K562 (cell line): Measurements from ENCODE around the gene POLR3E. TPM values are rescaled to one million over a fixed set of nuclear protein-coding genes. Genes with fewer than 3 reads are reported as not detected.

ENCODE experiments used
- ATAC-seq: fragments of 200-7000 bp; cut with Tn5 transposase; 3 replicates; pipeline ENCODE4 v1.9.1; 2020; ENCODE audit warnings: moderate library complexity
- BruUV-seq: library from RNA; stranded (reverse); fragments of 400-500 nt; replicated peaks from 2 replicates; lab custom pipeline; 2021; lab: Mats Ljungman, UMichigan
- CTCF ChIA-PET: fragments of 300-600 bp; formaldehyde crosslinking; extraction: SDS; loops from one replicate; lab custom pipeline; 2021; ENCODE audit warnings: low intra/inter-chr PET ratio; lab: Yijun Ruan, JAX
- POLR2A ChIA-PET: fragments of 300-600, 350-650 bp; sonication (Branson Sonifier 250); formaldehyde crosslinking; extraction: SDS; loops from one replicate; lab custom pipeline; 2021; ENCODE audit warnings: antibody characterized with exemption, inconsistent platforms; lab: Yijun Ruan, JAX
- DNase-seq, 4 experiments: peaks; one replicate each; pipeline versions ENCODE4 v3.0.0 to v3.0.0-alpha.2; 2011 to 2018; ENCODE audit warnings: low spot score in 3 of 4, mixed read lengths in 3 of 4; ENCODE audit errors: extremely low read depth in 1 of 4
- FAIRE-seq: peaks from 2 replicates; lab custom pipeline; 2011; peaks lifted over from hg19 to GRCh38; lab: Jason Lieb, UNC
- H2AFZ ChIP-seq: 2 replicates; pipeline ENCODE4 v1.6.0; 2011; ENCODE audit warnings: low read depth, low read length, control low read depth, inconsistent platforms
- H3K27ac ChIP-seq: fragments of 200-600 bp; 3 replicates; pipeline ENCODE4 v1.8.0; 2011; ENCODE audit warnings: low read depth, mild to moderate bottlenecking, control low read depth, inconsistent platforms, low read length, moderate library complexity, mixed read lengths; ENCODE audit errors: extremely low read depth
- H3K27me3 ChIP-seq, 2 experiments: fragments of 300-600 bp in 1 of 2; 2 replicates in 1 of 2; 3 replicates in 1 of 2; pipeline versions ENCODE4 v1.6.0 to v1.8.0; 2011; ENCODE audit warnings: inconsistent platforms in 2 of 2, low read length in 2 of 2, mild to moderate bottlenecking in 1 of 2, mixed read lengths in 1 of 2, moderate library complexity in 1 of 2; ENCODE audit not compliant: control insufficient read depth in 2 of 2, insufficient read depth in 2 of 2
- H3K36me3 ChIP-seq: fragments of 300-600 bp; 3 replicates; pipeline ENCODE4 v1.8.0; 2011; ENCODE audit warnings: mild to moderate bottlenecking, low read length, inconsistent platforms; ENCODE audit not compliant: control insufficient read depth, insufficient read depth
- H3K4me1 ChIP-seq, 2 experiments: fragments of 200-600 bp in 1 of 2; replicated peaks in 1 of 2; 2 replicates in 1 of 2; 3 replicates in 1 of 2; pipeline versions ENCODE4 v1.5.1 to v1.8.0; 2011; ENCODE audit warnings: inconsistent platforms in 2 of 2, low read length in 2 of 2, mild to moderate bottlenecking in 1 of 2, mixed read lengths in 1 of 2, moderate library complexity in 1 of 2; ENCODE audit not compliant: control insufficient read depth in 2 of 2, insufficient read depth in 2 of 2
- H3K4me2 ChIP-seq: 2 replicates; pipeline ENCODE4 v1.6.1; 2011; ENCODE audit warnings: low read length, control low read depth, inconsistent platforms, mixed read lengths; ENCODE audit not compliant: insufficient read depth
- H3K4me3 ChIP-seq: fragments of 200-600 bp; sonication (generic), shearing (Covaris generic); 2 replicates; pipeline ENCODE4 v1.5.1; 2016; ENCODE audit warnings: control low read depth, inconsistent platforms
- H3K79me2 ChIP-seq: fragments of 200-600 bp; 3 replicates; pipeline ENCODE4 v1.8.0; 2011; ENCODE audit warnings: low read length, inconsistent platforms; ENCODE audit not compliant: control insufficient read depth, insufficient read depth
- H3K9ac ChIP-seq, 2 experiments: 2 replicates each; pipeline versions ENCODE4 v1.6.0 to v1.6.1; 2011; ENCODE audit warnings: low read depth in 2 of 2, low read length in 2 of 2, control low read depth in 1 of 2, inconsistent platforms in 1 of 2, mild to moderate bottlenecking in 1 of 2, mixed read lengths in 1 of 2; ENCODE audit not compliant: insufficient read depth in 1 of 2
- H3K9me1 ChIP-seq: one replicate; pipeline ENCODE4 v1.6.0; 2011; ENCODE audit warnings: inconsistent platforms, mild to moderate bottlenecking, low read length, moderate library complexity; ENCODE audit not compliant: control insufficient read depth, insufficient read depth
- H3K9me3 ChIP-seq: replicated peaks from 2 replicates; pipeline ENCODE4 v1.5.1; 2011; ENCODE audit warnings: low read depth, low read length, inconsistent platforms; ENCODE audit not compliant: control insufficient read depth, insufficient read depth
- H4K20me1 ChIP-seq: replicated peaks from 2 replicates; pipeline ENCODE4 v1.6.1; 2011; ENCODE audit warnings: low read length, inconsistent platforms, mixed read lengths; ENCODE audit not compliant: control insufficient read depth, insufficient read depth
- ARID3B ChIP-seq: fragments of 250-450 bp; sonication (Bioruptor Pico); IDR thresholded peaks from 2 replicates; pipeline ENCODE4 v1.4.0; 2020; ENCODE audit warnings: borderline replicate concordance
- CHAMP1 ChIP-seq: fragments of 450-650 bp; IDR thresholded peaks from 2 replicates; pipeline ENCODE4 v1.6.1; 2016; ENCODE audit warnings: mild to moderate bottlenecking
- CHD7 ChIP-seq: fragments of 200-600 bp; sonication (generic); IDR thresholded peaks from one replicate; pipeline ENCODE4 v1.6.1; 2012; ENCODE audit warnings: mild to moderate bottlenecking, low read depth, low read length, inconsistent platforms
- MTA3 ChIP-seq: fragments of 450-650 bp; formaldehyde crosslinking; IDR thresholded peaks from 2 replicates; pipeline ENCODE4 v1.6.1; 2017; ENCODE audit warnings: mild to moderate bottlenecking, borderline replicate concordance
- NCOA1 ChIP-seq: fragments of 450-650 bp; IDR thresholded peaks from 2 replicates; pipeline ENCODE4 v1.6.1; 2016; ENCODE audit warnings: low read depth
- NFIX ChIP-seq: fragments of 250-450 bp; sonication (Bioruptor Pico); IDR thresholded peaks from 2 replicates; pipeline ENCODE4 v1.4.0; 2020; ENCODE audit warnings: low read depth, mild to moderate bottlenecking, moderate library complexity
- WGBS: fragments of 100-300 bp; shearing (Covaris generic); methylation state at CpG from one replicate; pipeline ENCODE4 v1.1.6; 2016; ENCODE audit warnings: low coverage, mixed read lengths; ENCODE audit not compliant: insufficient coverage; ENCODE audit errors: missing lambda C conversion rate; 5-methylcytosine and 5-hydroxymethylcytosine counted together
- in situ Hi-C: fragments of 300-500 bp; cut with MboI; formaldehyde crosslinking; loops from 4 replicates; pipeline ENCODE4 v1.15.0; 2018; ENCODE audit warnings: inconsistent platforms, mixed read lengths
- intact Hi-C: fragments of 100-400 bp; cut with micrococcal nuclease; formaldehyde crosslinking; loops from 2 replicates; pipeline ENCODE4 v1.14.2; 2022
- polyA plus RNA-seq, 8 experiments: library from polyadenylated mRNA; depleted of rRNA in 4 of 8; stranded (reverse) in 5 of 8; unstranded in 3 of 8; fragments of >200 nt; fragmentation: Nextera tagmentation in 2 of 8; fragmentation: Illumina TruSeq in 1 of 8; extraction: Ambion mirVana in 2 of 8; extraction: Trizol in 1 of 8; gene quantifications; 2 replicates each; pipeline versions ENCODE4 v1.2.1 to v1.2.3, GENCODE V29; 2011 to 2014; ENCODE audit warnings: inconsistent platforms in 1 of 8, missing spikeins in 1 of 8
- total RNA-seq, 7 experiments: library from RNA; depleted of rRNA in 6 of 7; stranded (reverse); fragments of >200 nt in 6 of 7; fragmentation: Illumina TruSeq in 2 of 7; extraction: Trizol in 2 of 7; gene quantifications; 2 replicates each; pipeline versions ENCODE4 v1.2.1 to v1.2.3, GENCODE V29; 2011 to 2021; ENCODE audit warnings: low replicate concordance in 1 of 7

POLR3E gene
- total and polyA plus RNA-seq, 9 of the 15 experiments (the other 6 are each of a cell fraction or from before 2014, with no cell fraction given), result 17.7 to 151 (median 82.6) TPM

- POLR2A ChIA-PET, result interaction anchor here (0.7 to 2.5 kb wide), 3 partner anchors 9 to 27 kb away, joined by 3 to 9 read pairs (median 4); no protein-coding TSS in a partner anchor
- Histone ChIP-seq H3K4me1 (peaks cover 0 to 5% of the 10 kb centered on the region in 2 experiments; a peak in 2 of 5 replicates), H3K4me3 (no peak overlapping the region), H3K27ac (no peak overlapping the region), H3K27me3 (no peaks in the 10 kb centered on the region), H3K79me2 (no peaks in the 10 kb centered on the region), H3K36me3 (peaks cover 81% of the 10 kb centered on the region), H3K9ac (no peak overlapping the region), H2AFZ (no peak overlapping the region), H3K9me1 (no peaks in the 10 kb centered on the region), H3K9me3 (peaks cover 3% of the 10 kb centered on the region), H3K4me2 (no peak overlapping the region), H4K20me1 (no peaks in the 10 kb centered on the region)
- 87% methylated on average over 5 of the region's 5 CpGs for WGBS
- DNase-seq, result no peak
- no peak for FAIRE-seq
- intact Hi-C loops (no loop called here), in situ Hi-C loops (no loop called here)
- CTCF ChIA-PET, result no interaction called here
- no peak for ATAC-seq
- no TSS peak for BruUV-seq
- TF ChIP-seq NCOA1, result no peak
- TF ChIP-seq CHAMP1, result no peak
- no peak for TF ChIP-seq MTA3
- no peak for TF ChIP-seq CHD7
- TF ChIP-seq NFIX (CRISPR knock-in tag), result no peak
- TF ChIP-seq ARID3B (CRISPR knock-in tag), result no peak
Observed at GRCh38 chr16:22265351-22265750, 31.9 kb upstream of the POLR3E start.
